LNCAP (cell line): ENCODE data around the gene TM9SF4.

Source experiments
- TF ChIP-seq, protein P1 (sequence below): fragments of 450-650 bp; IDR thresholded peaks from 2 replicates; pipeline ENCODE4 v1.5.1; 2017; ENCODE audit warnings: mild to moderate bottlenecking

Gene TM9SF4

GRCh38 chr20:32109392-32110172 is at the start of gene TM9SF4:
Gene TM9SF4, plus strand, starts transcription at chr20:32109714. Its CDS starts 27 bp downstream, at chr20:32109741.
- TF ChIP-seq, protein P1, sequence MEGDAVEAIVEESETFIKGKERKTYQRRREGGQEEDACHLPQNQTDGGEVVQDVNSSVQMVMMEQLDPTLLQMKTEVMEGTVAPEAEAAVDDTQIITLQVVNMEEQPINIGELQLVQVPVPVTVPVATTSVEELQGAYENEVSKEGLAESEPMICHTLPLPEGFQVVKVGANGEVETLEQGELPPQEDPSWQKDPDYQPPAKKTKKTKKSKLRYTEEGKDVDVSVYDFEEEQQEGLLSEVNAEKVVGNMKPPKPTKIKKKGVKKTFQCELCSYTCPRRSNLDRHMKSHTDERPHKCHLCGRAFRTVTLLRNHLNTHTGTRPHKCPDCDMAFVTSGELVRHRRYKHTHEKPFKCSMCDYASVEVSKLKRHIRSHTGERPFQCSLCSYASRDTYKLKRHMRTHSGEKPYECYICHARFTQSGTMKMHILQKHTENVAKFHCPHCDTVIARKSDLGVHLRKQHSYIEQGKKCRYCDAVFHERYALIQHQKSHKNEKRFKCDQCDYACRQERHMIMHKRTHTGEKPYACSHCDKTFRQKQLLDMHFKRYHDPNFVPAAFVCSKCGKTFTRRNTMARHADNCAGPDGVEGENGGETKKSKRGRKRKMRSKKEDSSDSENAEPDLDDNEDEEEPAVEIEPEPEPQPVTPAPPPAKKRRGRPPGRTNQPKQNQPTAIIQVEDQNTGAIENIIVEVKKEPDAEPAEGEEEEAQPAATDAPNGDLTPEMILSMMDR: no peak

DNA sequence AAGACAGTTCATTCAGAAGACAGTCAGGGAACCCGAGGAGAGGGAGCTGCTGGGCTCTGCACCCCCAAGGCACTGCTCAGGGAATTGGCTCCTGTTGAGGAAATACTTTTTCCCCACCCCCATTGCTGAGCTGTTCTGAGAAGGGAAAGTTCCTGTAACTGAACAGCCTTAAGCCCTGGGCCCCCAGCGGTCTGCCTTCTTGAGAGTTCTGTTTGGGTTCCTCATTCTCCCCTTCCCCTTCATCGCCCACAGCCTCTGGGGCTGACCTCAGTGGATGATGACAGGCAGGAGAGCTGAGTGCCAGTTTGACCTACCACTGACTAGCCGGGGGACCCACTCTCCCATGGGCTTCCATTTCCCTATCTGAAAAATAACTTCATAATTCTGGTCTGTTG is 46.7 kb upstream of the TM9SF4 start:
- TF ChIP-seq, protein P1: no peak

- TF ChIP-seq, protein P1: no peak
Observed at GRCh38 chr20:32063695-32064094, 45.8 kb upstream of the TM9SF4 start.

DNA sequence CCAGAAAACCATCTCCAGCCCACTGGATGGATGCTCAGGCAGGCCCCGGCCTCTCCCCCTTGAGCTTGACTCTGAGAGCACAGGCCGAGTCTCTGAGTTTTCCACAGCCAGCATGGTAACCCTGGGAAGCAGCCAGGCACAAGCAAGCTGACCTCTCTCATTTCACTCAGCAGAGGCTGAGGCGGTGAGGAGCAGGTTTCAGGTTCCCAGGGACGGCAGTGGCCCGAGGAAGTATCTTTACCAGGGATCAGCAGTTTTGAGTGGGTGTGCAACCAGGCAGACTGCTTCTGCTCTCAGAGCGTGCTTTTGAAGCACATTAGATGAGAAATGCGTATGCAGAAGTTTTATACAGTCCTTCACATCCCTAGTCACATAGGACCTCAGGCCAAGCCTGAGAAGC is 44.8 kb upstream of the TM9SF4 start:
- TF ChIP-seq, protein P1: no peak

DNA sequence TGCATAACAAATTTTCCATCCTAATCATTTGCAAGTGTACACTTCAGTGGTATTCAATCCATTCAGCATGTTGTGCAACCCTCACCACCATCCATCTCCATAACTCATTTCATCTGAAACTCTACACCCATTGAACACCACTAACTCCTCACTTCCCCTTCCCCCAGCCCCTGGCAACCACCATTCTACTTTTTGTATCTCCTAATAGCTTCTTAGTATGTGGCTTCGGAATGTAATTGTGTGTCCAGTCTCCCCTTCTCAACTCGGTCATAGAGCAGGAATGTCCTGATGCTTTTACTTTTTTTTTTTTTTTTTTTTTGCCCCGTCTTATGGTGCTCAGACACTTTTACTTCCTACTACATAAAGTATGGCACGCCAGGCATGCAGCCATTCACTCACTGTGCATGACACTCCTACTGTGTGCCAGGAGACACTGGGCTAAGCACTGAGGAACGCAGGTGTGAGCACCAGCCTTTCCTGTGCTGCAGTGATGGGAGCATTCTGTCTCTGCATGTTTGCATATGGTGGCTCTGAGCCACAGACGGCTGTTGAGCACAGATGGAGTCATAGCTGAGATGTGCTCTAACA is 42.2 kb upstream of the TM9SF4 start:
- TF ChIP-seq, protein P1: no peak

DNA sequence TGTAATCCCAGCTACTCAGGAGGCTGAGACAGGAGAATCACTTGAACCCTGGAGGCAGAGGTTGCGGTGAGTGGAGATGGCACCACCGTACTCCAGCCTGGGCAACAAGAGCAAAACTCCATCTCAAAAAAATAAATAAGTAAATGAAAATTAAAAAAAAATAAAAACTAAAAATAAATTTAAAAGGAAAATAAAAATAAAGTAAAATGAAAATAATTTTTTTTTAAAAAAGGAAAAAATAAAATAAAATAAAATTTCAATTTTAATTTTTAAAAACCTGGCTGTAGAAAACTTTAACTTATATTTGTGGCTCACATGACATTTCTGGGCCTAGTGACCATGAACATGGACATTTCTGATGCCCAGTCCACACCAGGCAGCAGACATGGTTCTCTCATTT is 41.3 kb upstream of the TM9SF4 start:
- TF ChIP-seq, protein P1: no peak

GRCh38 chr20:32069711-32070110 is 39.8 kb upstream of the TM9SF4 start:
- TF ChIP-seq, protein P1: no peak
